SK-N-SH (cell line): ENCODE data around the gene ASCL3. TPM values are rescaled to one million over a fixed set of nuclear protein-coding genes. Genes with fewer than 3 reads are reported as not detected.

Experiments used
- CTCF ChIA-PET: fragments of 300-600, 350-600 bp; formaldehyde crosslinking; extraction: SDS; loops from one replicate; lab custom pipeline; 2021; lab: Yijun Ruan, JAX
- POLR2A ChIA-PET: fragments of 350-600 bp; sonication (Branson Sonifier 250); formaldehyde crosslinking; extraction: SDS; loops from one replicate; lab custom pipeline; 2020; ENCODE audit warnings: antibody characterized with exemption, inconsistent platforms; lab: Yijun Ruan, JAX
- DNase-seq: peaks from one replicate; pipeline ENCODE4 v3.0.0; 2012
- H2AFZ ChIP-seq: fragments of 200-600 bp; sonication (generic); 2 replicates; pipeline ENCODE4 v1.8.1; 2016; ENCODE audit warnings: antibody characterized with exemption, mild to moderate bottlenecking, low read depth
- H3F3A ChIP-seq: fragments of 200-600 bp; sonication (generic); replicated peaks from 2 replicates; pipeline ENCODE3; 2016; ENCODE audit warnings: antibody characterized with exemption, mild to moderate bottlenecking; ENCODE audit not compliant: insufficient read depth
- H3K27ac ChIP-seq, 2 experiments: fragments of 200-500 bp in 1 of 2; fragments of 200-600 bp in 1 of 2; sonication (Bioruptor generic) in 1 of 2; sonication (generic), shearing (Covaris generic) in 1 of 2; 2 replicates each; pipeline versions ENCODE4 v1.5.1 to v1.6.1; 2014 to 2016; ENCODE audit warnings: low read depth in 2 of 2, inconsistent platforms in 1 of 2, low read length in 1 of 2, mild to moderate bottlenecking in 1 of 2, mixed read lengths in 1 of 2
- H3K27me3 ChIP-seq: fragments of 200-600 bp; sonication (generic), shearing (Covaris generic); 2 replicates; pipeline ENCODE4 v1.6.1; 2016; ENCODE audit warnings: mixed run types; ENCODE audit not compliant: insufficient read depth
- H3K36me3 ChIP-seq, 2 experiments: fragments of 200-500 bp in 1 of 2; fragments of 200-600 bp in 1 of 2; sonication (Bioruptor generic) in 1 of 2; sonication (generic) in 1 of 2; replicated peaks in 1 of 2; 2 replicates each; pipeline versions ENCODE3 to v1.5.1; 2014 to 2016; ENCODE audit warnings: low read length in 1 of 2, mild to moderate bottlenecking in 1 of 2; ENCODE audit not compliant: insufficient read depth in 2 of 2, control insufficient read depth in 1 of 2
- H3K4me1 ChIP-seq, 2 experiments: fragments of 200-500 bp in 1 of 2; fragments of 200-600 bp in 1 of 2; sonication (Bioruptor generic) in 1 of 2; sonication (generic), shearing (Covaris generic) in 1 of 2; 2 replicates each; pipeline versions ENCODE4 v1.5.1 to v1.6.1; 2014 to 2016; ENCODE audit warnings: low read depth in 1 of 2, low read length in 1 of 2, mixed run types in 1 of 2; ENCODE audit not compliant: insufficient read depth in 2 of 2, control insufficient read depth in 1 of 2
- H3K4me2 ChIP-seq: fragments of 200-600 bp; sonication (generic), shearing (Covaris generic); 2 replicates; pipeline ENCODE4 v1.6.1; 2017; ENCODE audit warnings: mixed run types
- H3K4me3 ChIP-seq, 2 experiments: fragments of 200-500 bp in 1 of 2; fragments of 200-600 bp in 1 of 2; sonication (Bioruptor generic) in 1 of 2; sonication (generic), shearing (Covaris generic) in 1 of 2; 2 replicates each; pipeline versions ENCODE4 v1.5.1 to v1.8.1; 2014 to 2016; ENCODE audit warnings: low read depth in 2 of 2, inconsistent platforms in 1 of 2, low read length in 1 of 2, mild to moderate bottlenecking in 1 of 2, mixed read lengths in 1 of 2, moderate library complexity in 1 of 2
- H3K79me2 ChIP-seq: fragments of 200-600 bp; sonication (generic); 2 replicates; pipeline ENCODE4 v1.8.1; 2017; ENCODE audit warnings: mild to moderate bottlenecking; ENCODE audit not compliant: insufficient read depth
- H3K9ac ChIP-seq: fragments of 200-600 bp; sonication (generic); 2 replicates; pipeline ENCODE4 v1.6.1; 2017; ENCODE audit warnings: mixed run types
- H3K9me2 ChIP-seq: fragments of 200-600 bp; sonication (generic); 2 replicates; pipeline ENCODE4 v1.6.1; 2017; ENCODE audit warnings: mixed run types
- H3K9me3 ChIP-seq: fragments of 200-600 bp; sonication (generic); 2 replicates; pipeline ENCODE4 v1.6.1; 2017; ENCODE audit warnings: mixed run types, mild to moderate bottlenecking, moderate library complexity
- H4K20me1 ChIP-seq: fragments of 200-600 bp; sonication (generic); 2 replicates; pipeline ENCODE4 v1.6.1; 2017; ENCODE audit warnings: mild to moderate bottlenecking, mixed run types; ENCODE audit not compliant: insufficient read depth
- ELF1 ChIP-seq: IDR thresholded peaks from 2 replicates; pipeline ENCODE4 v1.4.0; 2012
- EP300 ChIP-seq, 2 experiments: IDR thresholded peaks; 2 replicates each; pipeline versions ENCODE4 v1.4.0 to v1.6.1; 2012; ENCODE audit warnings: borderline replicate concordance in 1 of 2, low read depth in 1 of 2, low read length in 1 of 2
- EZH2phosphoT487 ChIP-seq: fragments of 200-600 bp; sonication (generic); IDR thresholded peaks from 2 replicates; pipeline ENCODE4 v1.6.1; 2017; ENCODE audit warnings: low read depth, mixed run types, mild to moderate bottlenecking, antibody characterized with exemption, moderate library complexity, borderline replicate concordance
- FOXM1 ChIP-seq: IDR thresholded peaks from 2 replicates; pipeline ENCODE4 v1.4.0; 2012; ENCODE audit warnings: low read depth, mild to moderate bottlenecking
- GABPA ChIP-seq: IDR thresholded peaks from 2 replicates; pipeline ENCODE4 v1.4.0; 2012; ENCODE audit warnings: low read depth, mild to moderate bottlenecking
- GATA2 ChIP-seq: sonication (generic); formaldehyde crosslinking; IDR thresholded peaks from 2 replicates; pipeline ENCODE4 v1.5.0; 2020; ENCODE audit warnings: mild to moderate bottlenecking, missing genetic modification reagents
- IRF3 ChIP-seq: fragments of 150-350 bp; IDR thresholded peaks from 2 replicates; pipeline ENCODE4 v1.6.1; 2016; ENCODE audit warnings: mild to moderate bottlenecking, low read depth, low read length
- NFIC ChIP-seq: IDR thresholded peaks from 2 replicates; pipeline ENCODE4 v1.4.0; 2012; ENCODE audit warnings: borderline replicate concordance
- RCOR1 ChIP-seq: fragments of 150-350 bp; IDR thresholded peaks from 2 replicates; pipeline ENCODE4 v1.6.1; 2017; ENCODE audit warnings: antibody characterized with exemption, low read length
- RFX5 ChIP-seq: IDR thresholded peaks from 2 replicates; pipeline ENCODE4 v1.6.1; 2012; ENCODE audit warnings: mild to moderate bottlenecking, improper control_type of control experiment, low read length
- RXRA ChIP-seq: IDR thresholded peaks from 2 replicates; pipeline ENCODE4 v1.4.0; 2012; ENCODE audit warnings: low read depth, mild to moderate bottlenecking, borderline replicate concordance
- TAF1 ChIP-seq: IDR thresholded peaks from 2 replicates; pipeline ENCODE4 v1.6.1; 2012; ENCODE audit warnings: low read depth, mild to moderate bottlenecking, low read length, moderate library complexity, borderline replicate concordance
- TCF12 ChIP-seq: IDR thresholded peaks from 2 replicates; pipeline ENCODE4 v1.4.0; 2012
- TEAD4 ChIP-seq: IDR thresholded peaks from 2 replicates; pipeline ENCODE4 v1.4.0; 2012; ENCODE audit warnings: mild to moderate bottlenecking, borderline replicate concordance; ENCODE audit not compliant: insufficient read depth
- WGBS: methylation state at CpG from one replicate; pipeline ENCODE4 v1.1.6; 2017; ENCODE audit warnings: low lambda C conversion rate; 5-methylcytosine and 5-hydroxymethylcytosine counted together
- polyA plus RNA-seq, 3 experiments: library from polyadenylated mRNA; depleted of rRNA; stranded (reverse); fragments of >200 nt; gene quantifications; 2 replicates each; pipeline ENCODE4 v1.2.3, GENCODE V29; 2012
- TF ChIP-seq, protein P1 (sequence below): IDR thresholded peaks from 2 replicates; pipeline ENCODE4 v1.4.0; 2012; ENCODE audit warnings: low read depth, borderline replicate concordance
- TF ChIP-seq, protein P2 (sequence below): IDR thresholded peaks from 2 replicates; pipeline ENCODE4 v1.4.0; 2012; ENCODE audit warnings: low read depth, borderline replicate concordance

ASCL3 gene
- polyA plus RNA-seq, 1 of the 3 experiments (the other 2 are of a cell fraction): not detected

- peaks cover 0 to 6% of the 10 kb centered on the region in 2 experiments for H3K36me3 ChIP-seq
- H2AFZ ChIP-seq: no peak overlapping the region
- ChIA-PET POLR2A (no interaction called here), CTCF (interaction anchor here (0.6 to 0.7 kb wide), 2 partner anchors 88 to 210 kb away, joined by 3 read pairs; no protein-coding TSS in a partner anchor)
- H3K9ac ChIP-seq: no peak overlapping the region
- no peak for TF ChIP-seq EZH2phosphoT487
- H4K20me1 ChIP-seq: no peaks in the 10 kb centered on the region
- no peaks in the 10 kb centered on the region for H3K9me2 ChIP-seq
- H3F3A ChIP-seq: no peaks in the 10 kb centered on the region
- no peaks in the 10 kb centered on the region for H3K4me1 ChIP-seq
- no peak overlapping the region for H3K4me2 ChIP-seq
- no peaks in the 10 kb centered on the region for H3K9me3 ChIP-seq
- no peaks in the 10 kb centered on the region for H3K79me2 ChIP-seq
- no peak overlapping the region for H3K27ac ChIP-seq
- H3K27me3 ChIP-seq: no peaks in the 10 kb centered on the region
- no peak for DNase-seq
- no peak overlapping the region for H3K4me3 ChIP-seq
- 90% methylated on average over 4 of the region's 4 CpGs for WGBS
These were observed 14.6 kb downstream of the ASCL3 start for GRCh38 chr11:8928205-8928604.

- no peaks in the 10 kb centered on the region for H3K9me2 ChIP-seq
- H2AFZ ChIP-seq: no peak overlapping the region
- peaks cover under 1 to 15% of the 10 kb centered on the region in 2 experiments for H3K36me3 ChIP-seq
- no peak for TF ChIP-seq GATA2
- TF ChIP-seq RXRA: no peak
- no peak for TF ChIP-seq ELF1
- no peak for TF ChIP-seq RCOR1
- TF ChIP-seq IRF3: no peak
- TF ChIP-seq NFIC: no peak
- WGBS: 87% methylated on average over 4 of the region's 5 CpGs
- H3K27me3 ChIP-seq: no peaks in the 10 kb centered on the region
- no peak for DNase-seq
- H3K9ac ChIP-seq: no peak overlapping the region
- no peaks in the 10 kb centered on the region for H3K4me1 ChIP-seq
- no peak overlapping the region for H3K4me2 ChIP-seq
- POLR2A ChIA-PET: no interaction called here
- no peaks in the 10 kb centered on the region for H3K9me3 ChIP-seq
- H4K20me1 ChIP-seq: no peaks in the 10 kb centered on the region
- H3K79me2 ChIP-seq: no peaks in the 10 kb centered on the region
- H3K27ac ChIP-seq: no peak overlapping the region
- H3K4me3 ChIP-seq: no peak overlapping the region
- CTCF ChIA-PET: interaction anchor here (2.0 kb wide), 1 partner anchor 12 kb away, joined by 8 read pairs; no protein-coding TSS in a partner anchor
- no peaks in the 10 kb centered on the region for H3F3A ChIP-seq
These were observed 15.6 kb downstream of the ASCL3 start for GRCh38 chr11:8927233-8927632.

DNA sequence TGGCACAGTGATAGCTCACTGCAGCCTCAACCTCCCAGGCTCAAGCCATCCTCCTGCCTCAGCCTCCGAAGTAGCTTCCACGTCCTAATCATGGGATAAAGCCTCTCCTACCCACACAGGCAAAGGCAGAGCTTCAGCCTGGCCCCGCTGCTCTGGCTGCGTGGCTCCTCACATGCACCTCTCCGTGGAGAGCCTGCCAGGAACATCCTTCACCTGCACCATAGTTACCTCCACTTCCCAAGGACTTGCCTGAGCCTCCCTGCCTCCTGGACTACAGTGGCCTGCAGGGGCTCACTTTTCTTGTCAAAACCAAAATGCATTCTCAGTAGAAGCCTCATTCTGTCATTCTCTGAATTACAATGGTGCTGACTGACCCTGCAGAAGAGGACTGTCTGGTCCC lies 16.6 kb downstream of the ASCL3 start:
- no peak overlapping the region for H3K27ac ChIP-seq
- no peak overlapping the region for H3K9ac ChIP-seq
- H4K20me1 ChIP-seq: no peaks in the 10 kb centered on the region
- no peak overlapping the region for H3K4me3 ChIP-seq
- no peaks in the 10 kb centered on the region for H3K79me2 ChIP-seq
- no peaks in the 10 kb centered on the region for H3K27me3 ChIP-seq
- ChIA-PET CTCF (interaction anchor here (0.9 to 2.0 kb wide), 3 partner anchors 8 to 33 kb away, joined by 3 to 8 read pairs (median 4); no protein-coding TSS in a partner anchor), POLR2A (no interaction called here)
- no peaks in the 10 kb centered on the region for H3F3A ChIP-seq
- H3K36me3 ChIP-seq: peaks cover 8 to 22% of the 10 kb centered on the region in 2 experiments
- no peak for DNase-seq
- H2AFZ ChIP-seq: no peak overlapping the region
- WGBS: 96% methylated on average over 5 of the region's 5 CpGs
- TF ChIP-seq FOXM1 (no peak), NFIC (no peak), GABPA (no peak), RFX5 (no peak), TCF12 (no peak), TEAD4 (no peak), TAF1 (no peak), EP300 (IDR thresholded peaks at IDR 0.05; ENCODE audit: borderline replicate concordance in 1 of 2, low read depth in 1 of 2, low read length in 1 of 2) (no peak)
- TF ChIP-seq, protein P1, sequence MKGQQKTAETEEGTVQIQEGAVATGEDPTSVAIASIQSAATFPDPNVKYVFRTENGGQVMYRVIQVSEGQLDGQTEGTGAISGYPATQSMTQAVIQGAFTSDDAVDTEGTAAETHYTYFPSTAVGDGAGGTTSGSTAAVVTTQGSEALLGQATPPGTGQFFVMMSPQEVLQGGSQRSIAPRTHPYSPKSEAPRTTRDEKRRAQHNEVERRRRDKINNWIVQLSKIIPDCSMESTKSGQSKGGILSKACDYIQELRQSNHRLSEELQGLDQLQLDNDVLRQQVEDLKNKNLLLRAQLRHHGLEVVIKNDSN: no peak
- TF ChIP-seq, protein P2, sequence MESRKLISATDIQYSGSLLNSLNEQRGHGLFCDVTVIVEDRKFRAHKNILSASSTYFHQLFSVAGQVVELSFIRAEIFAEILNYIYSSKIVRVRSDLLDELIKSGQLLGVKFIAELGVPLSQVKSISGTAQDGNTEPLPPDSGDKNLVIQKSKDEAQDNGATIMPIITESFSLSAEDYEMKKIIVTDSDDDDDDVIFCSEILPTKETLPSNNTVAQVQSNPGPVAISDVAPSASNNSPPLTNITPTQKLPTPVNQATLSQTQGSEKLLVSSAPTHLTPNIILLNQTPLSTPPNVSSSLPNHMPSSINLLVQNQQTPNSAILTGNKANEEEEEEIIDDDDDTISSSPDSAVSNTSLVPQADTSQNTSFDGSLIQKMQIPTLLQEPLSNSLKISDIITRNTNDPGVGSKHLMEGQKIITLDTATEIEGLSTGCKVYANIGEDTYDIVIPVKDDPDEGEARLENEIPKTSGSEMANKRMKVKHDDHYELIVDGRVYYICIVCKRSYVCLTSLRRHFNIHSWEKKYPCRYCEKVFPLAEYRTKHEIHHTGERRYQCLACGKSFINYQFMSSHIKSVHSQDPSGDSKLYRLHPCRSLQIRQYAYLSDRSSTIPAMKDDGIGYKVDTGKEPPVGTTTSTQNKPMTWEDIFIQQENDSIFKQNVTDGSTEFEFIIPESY: no peak
- H3K4me1 ChIP-seq: no peaks in the 10 kb centered on the region
- no peak overlapping the region for H3K4me2 ChIP-seq
- H3K9me3 ChIP-seq: no peaks in the 10 kb centered on the region
- H3K9me2 ChIP-seq: no peaks in the 10 kb centered on the region
